ENCODE results near the gene CDKAL1. TPM values are rescaled to one million over a fixed set of nuclear protein-coding genes. Genes with fewer than 3 reads are reported as not detected.

The CDKAL1 gene
- total RNA-seq, 1 donor from 2014 or later, result 13.4 TPM

DNA sequence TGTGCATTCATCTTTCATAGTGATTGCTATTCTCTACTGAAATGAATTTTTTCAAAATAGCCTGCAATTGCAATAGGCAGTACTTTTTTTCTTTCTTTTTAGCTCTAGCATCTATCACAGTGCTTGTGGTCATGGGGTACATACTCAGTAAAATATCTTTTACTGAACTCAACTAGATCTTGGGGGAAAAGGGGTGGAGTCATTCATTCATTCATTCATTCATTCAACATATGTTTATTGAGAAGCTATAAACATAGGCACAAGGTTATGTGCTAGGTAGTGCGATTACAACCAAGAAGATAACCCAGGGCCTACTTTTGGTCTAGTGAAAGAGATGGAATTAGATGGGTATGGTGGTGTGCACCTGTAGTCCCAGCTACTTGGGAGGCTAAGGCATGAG is 1.4 kb upstream of the CDKAL1 start:
- DNase-seq (ENCODE audit: low read depth), result no peak
- Histone ChIP-seq H3K4me3 (ENCODE audit: low read depth, low read length) (no peak overlapping the region), H3K27me3 (ENCODE audit: control insufficient read depth, insufficient read depth, low read length) (no peaks in the 10 kb centered on the region), H3K36me3 (ENCODE audit: control insufficient read depth, insufficient read depth, low read length) (no peaks in the 10 kb centered on the region)
- no peak for FAIRE-seq
- TF ChIP-seq, protein P1, sequence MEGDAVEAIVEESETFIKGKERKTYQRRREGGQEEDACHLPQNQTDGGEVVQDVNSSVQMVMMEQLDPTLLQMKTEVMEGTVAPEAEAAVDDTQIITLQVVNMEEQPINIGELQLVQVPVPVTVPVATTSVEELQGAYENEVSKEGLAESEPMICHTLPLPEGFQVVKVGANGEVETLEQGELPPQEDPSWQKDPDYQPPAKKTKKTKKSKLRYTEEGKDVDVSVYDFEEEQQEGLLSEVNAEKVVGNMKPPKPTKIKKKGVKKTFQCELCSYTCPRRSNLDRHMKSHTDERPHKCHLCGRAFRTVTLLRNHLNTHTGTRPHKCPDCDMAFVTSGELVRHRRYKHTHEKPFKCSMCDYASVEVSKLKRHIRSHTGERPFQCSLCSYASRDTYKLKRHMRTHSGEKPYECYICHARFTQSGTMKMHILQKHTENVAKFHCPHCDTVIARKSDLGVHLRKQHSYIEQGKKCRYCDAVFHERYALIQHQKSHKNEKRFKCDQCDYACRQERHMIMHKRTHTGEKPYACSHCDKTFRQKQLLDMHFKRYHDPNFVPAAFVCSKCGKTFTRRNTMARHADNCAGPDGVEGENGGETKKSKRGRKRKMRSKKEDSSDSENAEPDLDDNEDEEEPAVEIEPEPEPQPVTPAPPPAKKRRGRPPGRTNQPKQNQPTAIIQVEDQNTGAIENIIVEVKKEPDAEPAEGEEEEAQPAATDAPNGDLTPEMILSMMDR (IDR thresholded peaks at IDR 0.05; ENCODE audit: insufficient read depth, low read length, severe bottlenecking), result no peak

- FAIRE-seq, result no peak
- TF ChIP-seq, protein P1 (IDR thresholded peaks at IDR 0.05; ENCODE audit: insufficient read depth, low read length, severe bottlenecking), result no peak
- Histone ChIP-seq H3K36me3 (ENCODE audit: control insufficient read depth, insufficient read depth, low read length) (no peaks in the 10 kb centered on the region), H3K27me3 (ENCODE audit: control insufficient read depth, insufficient read depth, low read length) (no peaks in the 10 kb centered on the region), H3K4me3 (ENCODE audit: low read depth, low read length) (peak overlapping the region; percentile 73)
- no peak for DNase-seq (ENCODE audit: low read depth)
Observed at GRCh38 chr6:20533746-20534294, 437 bp upstream of the CDKAL1 start.

GRCh38 chr6:20538131-20538662 is 3.9 kb downstream of the CDKAL1 start:
- no peak for FAIRE-seq
- TF ChIP-seq, protein P1 (IDR thresholded peaks at IDR 0.05; ENCODE audit: insufficient read depth, low read length, severe bottlenecking), result no peak
- H3K4me3 ChIP-seq (ENCODE audit: low read depth, low read length), result no peak overlapping the region
- H3K36me3 ChIP-seq (ENCODE audit: control insufficient read depth, insufficient read depth, low read length), result no peaks in the 10 kb centered on the region
- no peak for DNase-seq (ENCODE audit: low read depth)
- H3K27me3 ChIP-seq (ENCODE audit: control insufficient read depth, insufficient read depth, low read length), result no peaks in the 10 kb centered on the region

GRCh38 chr6:20538907-20539306 is 4.7 kb downstream of the CDKAL1 start:
- H3K27me3 ChIP-seq (ENCODE audit: control insufficient read depth, insufficient read depth, low read length), result no peaks in the 10 kb centered on the region
- TF ChIP-seq, protein P1 (IDR thresholded peaks at IDR 0.05; ENCODE audit: insufficient read depth, low read length, severe bottlenecking), result no peak
- DNase-seq (ENCODE audit: low read depth) (no peak), FAIRE-seq (no peak)
- H3K4me3 ChIP-seq (ENCODE audit: low read depth, low read length), result no peak overlapping the region
- H3K36me3 ChIP-seq (ENCODE audit: control insufficient read depth, insufficient read depth, low read length), result no peaks in the 10 kb centered on the region

DNA sequence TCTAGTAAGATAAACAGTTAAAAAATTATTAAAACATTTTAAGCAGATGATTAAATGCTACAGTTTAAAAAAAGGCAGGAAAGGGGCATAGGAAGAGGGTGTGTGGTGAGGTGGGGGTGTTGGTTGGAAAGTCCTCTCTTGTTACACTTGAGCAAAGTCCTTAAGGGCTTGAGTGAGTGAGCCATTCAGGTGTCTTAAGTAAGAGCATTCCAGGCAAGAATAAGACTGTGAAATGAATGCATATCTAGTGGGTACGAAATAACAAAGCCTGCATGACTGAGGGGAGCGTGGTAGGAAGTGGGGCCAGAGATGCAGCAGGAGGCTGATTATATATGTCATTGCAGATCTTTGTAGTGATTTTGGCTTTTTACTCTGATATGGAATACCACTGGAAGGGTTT is 5.1 kb downstream of the CDKAL1 start:
- no peaks in the 10 kb centered on the region for H3K27me3 ChIP-seq (ENCODE audit: control insufficient read depth, insufficient read depth, low read length)
- no peaks in the 10 kb centered on the region for H3K36me3 ChIP-seq (ENCODE audit: control insufficient read depth, insufficient read depth, low read length)
- TF ChIP-seq, protein P1 (IDR thresholded peaks at IDR 0.05; ENCODE audit: insufficient read depth, low read length, severe bottlenecking), result no peak
- FAIRE-seq, result no peak
- DNase-seq (ENCODE audit: low read depth), result no peak
- no peak overlapping the region for H3K4me3 ChIP-seq (ENCODE audit: low read depth, low read length)

GRCh38 chr6:20540683-20541082 is 6.4 kb downstream of the CDKAL1 start:
- TF ChIP-seq, protein P1 (IDR thresholded peaks at IDR 0.05; ENCODE audit: insufficient read depth, low read length, severe bottlenecking), result no peak
- FAIRE-seq (no peak), DNase-seq (ENCODE audit: low read depth) (peak; percentile 69)
- H3K36me3 ChIP-seq (ENCODE audit: control insufficient read depth, insufficient read depth, low read length), result no peaks in the 10 kb centered on the region
- no peaks in the 10 kb centered on the region for H3K27me3 ChIP-seq (ENCODE audit: control insufficient read depth, insufficient read depth, low read length)
- H3K4me3 ChIP-seq (ENCODE audit: low read depth, low read length), result no peak overlapping the region
